ENCODE results near the gene FKBP2. TPM values are rescaled to one million over a fixed set of nuclear protein-coding genes. Genes with fewer than 3 reads are reported as not detected.

The FKBP2 gene
- total and polyA plus RNA-seq, 2 of the 13 experiments (the other 11 are each of a cell fraction or from before 2014, with no cell fraction given): 30.1 to 53.3 TPM

- TF ChIP-seq ZNF740 (CRISPR knock-in tag; IDR thresholded peaks at IDR 0.05) (no peak), ZNF562 (CRISPR knock-in tag; IDR thresholded peaks at IDR 0.05; ENCODE audit: borderline replicate concordance) (no peak), ZNF598 (CRISPR knock-in tag; IDR thresholded peaks at IDR 0.05; ENCODE audit: borderline replicate concordance) (peak; percentile 40; the same call in 1 of the 2 replicates), ZNF704 (CRISPR knock-in tag; IDR thresholded peaks at IDR 0.05; ENCODE audit: borderline replicate concordance) (no peak), GMEB2 (CRISPR knock-in tag; IDR thresholded peaks at IDR 0.05; ENCODE audit: low read depth) (peak; percentile 56; the same call in 1 of the 2 replicates), ARNT2 (CRISPR knock-in tag; IDR thresholded peaks at IDR 0.05; ENCODE audit: low read depth) (no peak), ZNF768 (CRISPR knock-in tag; IDR thresholded peaks at IDR 0.05) (no peak), ZNF615 (CRISPR knock-in tag; IDR thresholded peaks at IDR 0.05; ENCODE audit: borderline replicate concordance) (no peak), NR2F6 (IDR thresholded peaks at IDR 0.05) (no peak; the same call in 1 of the 2 replicates), NR2F6 (CRISPR knock-in tag; IDR thresholded peaks at IDR 0.05) (peak; percentile 67), ZNF557 (CRISPR knock-in tag; IDR thresholded peaks at IDR 0.05) (no peak), ZNF710 (CRISPR knock-in tag; IDR thresholded peaks at IDR 0.05; ENCODE audit: borderline replicate concordance) (no peak), HNRNPLL (IDR thresholded peaks at IDR 0.05; ENCODE audit: low read depth, low read length, poor library complexity, severe bottlenecking) (no peak)
- TF ChIP-seq, protein P1, sequence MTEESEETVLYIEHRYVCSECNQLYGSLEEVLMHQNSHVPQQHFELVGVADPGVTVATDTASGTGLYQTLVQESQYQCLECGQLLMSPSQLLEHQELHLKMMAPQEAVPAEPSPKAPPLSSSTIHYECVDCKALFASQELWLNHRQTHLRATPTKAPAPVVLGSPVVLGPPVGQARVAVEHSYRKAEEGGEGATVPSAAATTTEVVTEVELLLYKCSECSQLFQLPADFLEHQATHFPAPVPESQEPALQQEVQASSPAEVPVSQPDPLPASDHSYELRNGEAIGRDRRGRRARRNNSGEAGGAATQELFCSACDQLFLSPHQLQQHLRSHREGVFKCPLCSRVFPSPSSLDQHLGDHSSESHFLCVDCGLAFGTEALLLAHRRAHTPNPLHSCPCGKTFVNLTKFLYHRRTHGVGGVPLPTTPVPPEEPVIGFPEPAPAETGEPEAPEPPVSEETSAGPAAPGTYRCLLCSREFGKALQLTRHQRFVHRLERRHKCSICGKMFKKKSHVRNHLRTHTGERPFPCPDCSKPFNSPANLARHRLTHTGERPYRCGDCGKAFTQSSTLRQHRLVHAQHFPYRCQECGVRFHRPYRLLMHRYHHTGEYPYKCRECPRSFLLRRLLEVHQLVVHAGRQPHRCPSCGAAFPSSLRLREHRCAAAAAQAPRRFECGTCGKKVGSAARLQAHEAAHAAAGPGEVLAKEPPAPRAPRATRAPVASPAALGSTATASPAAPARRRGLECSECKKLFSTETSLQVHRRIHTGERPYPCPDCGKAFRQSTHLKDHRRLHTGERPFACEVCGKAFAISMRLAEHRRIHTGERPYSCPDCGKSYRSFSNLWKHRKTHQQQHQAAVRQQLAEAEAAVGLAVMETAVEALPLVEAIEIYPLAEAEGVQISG (CRISPR knock-in tag; IDR thresholded peaks at IDR 0.05): peak; percentile 88
- TF ChIP-seq, protein P2, sequence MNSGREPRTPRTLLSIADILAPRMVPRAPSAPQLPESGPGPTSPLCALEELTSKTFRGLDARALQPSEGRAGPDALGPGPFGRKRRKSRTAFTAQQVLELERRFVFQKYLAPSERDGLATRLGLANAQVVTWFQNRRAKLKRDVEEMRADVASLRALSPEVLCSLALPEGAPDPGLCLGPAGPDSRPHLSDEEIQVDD (CRISPR knock-in tag; IDR thresholded peaks at IDR 0.05; ENCODE audit: borderline replicate concordance): no peak
- TF ChIP-seq, protein P3, sequence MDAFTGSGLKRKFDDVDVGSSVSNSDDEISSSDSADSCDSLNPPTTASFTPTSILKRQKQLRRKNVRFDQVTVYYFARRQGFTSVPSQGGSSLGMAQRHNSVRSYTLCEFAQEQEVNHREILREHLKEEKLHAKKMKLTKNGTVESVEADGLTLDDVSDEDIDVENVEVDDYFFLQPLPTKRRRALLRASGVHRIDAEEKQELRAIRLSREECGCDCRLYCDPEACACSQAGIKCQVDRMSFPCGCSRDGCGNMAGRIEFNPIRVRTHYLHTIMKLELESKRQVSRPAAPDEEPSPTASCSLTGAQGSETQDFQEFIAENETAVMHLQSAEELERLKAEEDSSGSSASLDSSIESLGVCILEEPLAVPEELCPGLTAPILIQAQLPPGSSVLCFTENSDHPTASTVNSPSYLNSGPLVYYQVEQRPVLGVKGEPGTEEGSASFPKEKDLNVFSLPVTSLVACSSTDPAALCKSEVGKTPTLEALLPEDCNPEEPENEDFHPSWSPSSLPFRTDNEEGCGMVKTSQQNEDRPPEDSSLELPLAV (CRISPR knock-in tag; conservative IDR thresholded peaks at IDR 0.05; ENCODE audit: low read depth): no peak
These were observed at the start of gene FKBP2 (continued) for GRCh38 chr11:64240435-64241240.

Measured in HepG2 (cell line).